Measurements from ENCODE around the gene DTX3L. TPM values are rescaled to one million over a fixed set of nuclear protein-coding genes. Genes with fewer than 3 reads are reported as not detected.

Gene DTX3L
- total RNA-seq, result 12.4 and 15.4 TPM in 2 replicates

GRCh38 chr3:122564155-122564912, at the start of gene DTX3L, which contains the start of gene PARP9:
Gene DTX3L, plus strand, starts transcription at chr3:122564338. Its CDS starts 89 bp downstream, at chr3:122564427.
Gene PARP9, minus strand, starts transcription at chr3:122564300. Its CDS starts 4,680 bp downstream, at chr3:122559620.

GRCh38 chr3:122577409-122578031, 13.4 kb downstream of the DTX3L start, which contains the start of gene PARP15:
Gene PARP15, plus strand, starts transcription at chr3:122577650. Its CDS starts 18 bp downstream, at chr3:122577668.

Other genes starting within 250 kb of the DTX3L start
- gene CSTA, start 239.1 kb upstream of the DTX3L start, total RNA-seq, result 0.89 TPM in 1 of 2 replicates, not detected in the other
- 37.0 and 40.9 TPM in 2 replicates for gene MIX23, start 181.1 kb upstream of the DTX3L start, total RNA-seq
- gene FAM162A, start 180.2 kb upstream of the DTX3L start, total RNA-seq, result 11.0 and 16.1 TPM in 2 replicates
- 3.9 and 6.6 TPM in 2 replicates for gene WDR5B, start 148.3 kb upstream of the DTX3L start, total RNA-seq
- 33.2 and 38.6 TPM in 2 replicates for gene KPNA1, start 49.4 kb upstream of the DTX3L start, total RNA-seq
- 14.0 and 22.8 TPM in 2 replicates for gene PARP9, start within 50 bp of the DTX3L start, total RNA-seq
- not detected in 2 replicates for gene PARP15, start 13.3 kb downstream of the DTX3L start, total RNA-seq
- 19.0 and 23.2 TPM in 2 replicates for gene PARP14, start 116.5 kb downstream of the DTX3L start, total RNA-seq
- 4.0 and 9.0 TPM in 2 replicates for gene HSPBAP1, start 229.5 kb downstream of the DTX3L start, total RNA-seq
- gene SLC49A4, start 230.7 kb downstream of the DTX3L start, total RNA-seq, result 11.0 and 11.2 TPM in 2 replicates